COLO829 (cell line): ENCODE results near the gene TIFAB.
A peak's percentile ranks its signal among the peaks of the same experiment; 100 is the strongest.

ENCODE experiments used
- DNase-seq: peaks from one replicate; pipeline ENCODE4 v3.0.0; 2012; ENCODE audit warnings: low spot score

TIFAB gene

DNA sequence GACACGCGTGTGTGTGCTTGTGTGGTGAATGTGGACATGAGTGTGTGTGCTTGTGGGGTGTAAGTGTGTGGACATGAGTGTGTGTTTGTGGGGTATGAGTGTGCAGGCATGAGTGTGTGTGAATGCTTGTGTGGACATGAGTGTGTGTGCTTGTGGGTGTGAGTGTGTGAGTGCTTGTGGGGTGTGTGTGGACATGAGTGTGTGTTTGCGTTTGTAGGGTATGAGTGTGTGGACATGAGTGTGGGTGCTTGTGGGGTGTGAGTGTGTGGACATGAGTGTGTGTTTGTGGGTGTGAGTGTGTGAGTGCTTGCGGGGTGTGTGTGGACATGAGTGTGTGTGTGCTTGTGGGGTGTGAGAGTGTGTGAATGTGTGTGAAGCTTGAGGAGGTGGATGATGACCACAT, 29.8 kb upstream of the TIFAB start:
- no peak for DNase-seq

DNA sequence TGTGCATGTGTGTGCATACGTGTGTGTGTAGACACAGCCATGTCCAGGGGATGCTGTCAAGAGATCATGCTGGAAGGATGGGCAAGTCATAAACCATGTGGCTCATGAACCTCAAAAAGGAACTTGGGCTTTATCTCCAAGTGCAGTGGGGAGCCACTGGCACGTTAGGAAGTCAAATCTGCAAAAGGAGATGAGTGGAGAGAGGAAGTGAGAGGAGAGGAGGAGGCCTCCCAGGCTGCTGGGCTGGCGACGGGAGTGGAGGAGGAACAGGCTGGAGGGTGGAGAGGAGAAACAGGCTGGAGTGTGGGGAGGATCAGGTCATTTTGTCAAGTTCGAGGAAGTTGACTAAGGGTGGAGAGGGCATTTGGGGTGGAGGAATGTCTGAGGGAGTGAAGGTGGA, 29.2 kb upstream of the TIFAB start:
- no peak for DNase-seq

DNA sequence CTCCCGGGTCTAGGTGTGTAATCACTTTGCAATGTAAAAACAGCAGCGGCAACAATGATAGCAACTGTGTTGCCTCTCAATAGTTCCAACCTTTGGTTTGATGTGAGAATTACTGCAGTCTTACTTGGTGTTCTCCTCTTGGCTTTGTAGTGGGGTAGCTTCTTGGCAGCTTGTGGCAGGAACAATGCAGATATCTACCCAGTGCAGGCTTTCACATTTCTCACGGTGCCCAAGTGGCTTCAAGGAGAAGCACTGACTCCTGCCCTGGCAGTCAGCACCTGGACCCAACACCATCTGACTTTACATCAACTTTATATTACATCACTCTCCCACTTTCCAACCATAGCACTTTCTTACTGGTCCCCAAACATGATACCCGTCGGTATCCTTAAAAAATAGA, 28.4 kb upstream of the TIFAB start:
- DNase-seq = no peak

DNA sequence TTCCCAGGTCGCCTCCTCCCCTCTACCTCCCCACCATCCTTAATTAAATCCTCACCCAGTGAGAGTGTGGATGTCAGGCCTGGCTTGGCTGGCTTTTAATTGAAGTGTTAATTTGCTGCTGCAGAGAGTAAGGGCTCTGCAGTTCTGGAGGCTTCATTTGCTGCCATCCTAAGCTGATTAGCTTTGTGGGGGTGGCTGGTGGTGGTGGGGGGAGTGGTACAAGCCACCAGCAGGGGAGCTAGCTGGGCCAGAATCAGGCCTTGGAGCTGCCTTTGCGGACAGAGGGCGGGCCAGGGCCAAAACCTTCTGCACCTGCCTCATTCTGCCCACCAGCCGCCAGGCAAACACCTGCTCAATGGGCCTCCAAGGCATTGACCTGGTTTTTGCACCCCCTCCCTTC, 26.8 kb upstream of the TIFAB start:
- DNase-seq = no peak

DNA sequence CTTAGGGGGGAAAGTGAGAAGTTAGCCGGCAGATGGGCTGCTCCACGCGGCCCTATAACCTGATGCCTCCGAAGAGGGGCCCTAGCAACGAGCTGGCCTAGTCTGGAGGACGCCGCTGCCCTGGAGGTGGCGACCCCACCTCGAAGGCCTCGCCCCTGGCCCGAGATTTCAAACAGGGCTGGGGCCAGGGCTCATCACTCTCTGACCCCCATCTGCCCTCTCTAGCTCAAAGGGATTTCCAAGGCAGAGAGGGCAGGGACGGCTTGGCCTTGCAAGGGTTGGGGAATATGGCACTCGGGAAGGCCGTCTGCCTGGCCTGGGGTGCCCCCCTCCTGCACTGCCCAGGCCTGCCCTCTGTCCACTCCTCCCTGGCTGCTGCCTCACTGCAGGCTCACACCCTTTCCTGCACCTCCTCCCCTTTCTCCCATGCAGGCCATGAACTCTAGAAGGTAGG, 25.5 kb upstream of the TIFAB start:
- DNase-seq = no peak

DNA sequence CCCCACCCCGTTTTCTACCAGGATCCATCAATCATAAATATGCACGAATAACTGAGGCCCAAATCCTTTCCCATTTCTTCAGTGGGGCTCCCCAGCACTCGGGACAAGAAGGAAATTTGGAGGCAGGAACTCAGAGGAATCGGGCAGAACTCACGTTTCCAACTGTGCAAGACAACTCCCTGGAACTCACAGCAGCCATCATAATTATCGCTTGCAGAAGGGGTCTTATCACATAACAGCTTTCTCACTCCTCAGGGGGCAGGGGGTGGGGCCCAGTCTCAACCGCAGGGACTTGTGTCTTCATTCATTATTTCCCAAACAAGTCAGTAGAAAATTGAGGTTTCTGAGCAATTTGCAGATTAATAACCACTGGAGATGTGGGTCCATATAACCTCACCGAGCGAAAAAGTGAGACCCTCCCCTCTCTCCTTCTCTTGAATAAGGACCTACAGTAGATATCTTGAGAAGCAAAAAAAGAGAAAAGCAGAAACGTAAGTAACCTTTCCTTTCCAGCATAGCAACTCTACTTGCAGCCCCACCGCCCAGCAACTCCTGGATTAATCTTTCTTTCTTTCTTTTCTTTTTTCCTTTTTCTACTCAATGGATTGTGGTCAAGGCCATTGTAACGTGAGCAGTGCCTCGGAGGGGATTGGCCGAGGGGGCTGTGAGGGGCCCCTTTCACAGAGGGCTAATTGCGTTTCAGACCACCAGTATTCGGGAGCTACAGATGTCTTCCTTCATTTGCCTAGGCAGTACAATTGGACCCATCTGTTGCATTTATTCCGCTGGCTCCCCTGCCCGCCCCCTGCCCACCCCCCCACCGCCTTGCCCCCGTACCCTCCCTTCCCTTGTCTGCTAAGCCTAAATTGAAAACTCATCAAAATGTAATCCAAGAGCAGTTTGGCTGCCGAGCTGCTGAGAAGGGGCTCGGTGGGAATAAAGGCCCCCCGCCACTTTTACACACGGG, 24.7 kb upstream of the TIFAB start:
- DNase-seq = no peak

DNA sequence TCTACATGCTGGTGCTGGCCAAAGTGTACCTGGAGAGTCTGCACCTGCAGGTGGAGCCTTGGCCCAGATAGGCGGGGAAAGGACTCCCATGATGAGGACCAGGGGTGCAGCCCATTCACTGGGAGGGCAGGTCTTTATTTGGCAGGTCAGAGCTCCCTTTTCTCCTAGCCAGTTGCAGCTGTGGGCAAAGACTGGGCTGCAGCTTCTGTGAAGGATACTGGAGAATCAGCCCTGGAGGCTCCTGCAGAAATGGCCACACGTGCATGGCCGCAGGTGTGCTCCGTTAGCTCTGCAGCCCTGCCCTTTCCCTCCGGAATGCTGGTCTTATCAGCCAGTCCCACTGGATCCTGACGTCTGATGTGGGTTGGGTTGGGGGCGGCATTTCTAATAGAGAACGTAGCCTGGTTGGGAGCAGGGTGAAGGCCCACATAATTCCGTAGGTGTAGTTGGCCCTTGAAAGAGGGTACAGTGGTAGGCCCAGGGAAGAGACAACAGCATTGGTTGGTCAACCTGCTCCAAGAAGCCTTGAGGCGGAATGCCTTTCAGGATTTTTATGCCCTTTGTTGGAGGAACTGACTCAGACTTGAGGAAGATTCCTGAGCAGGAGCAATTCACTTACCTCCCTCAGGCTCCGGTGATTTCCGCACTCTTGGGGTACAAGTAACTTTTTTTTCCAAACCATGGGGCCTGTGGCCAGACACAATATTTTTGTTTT, 22.0 kb upstream of the TIFAB start:
- no peak for DNase-seq

DNA sequence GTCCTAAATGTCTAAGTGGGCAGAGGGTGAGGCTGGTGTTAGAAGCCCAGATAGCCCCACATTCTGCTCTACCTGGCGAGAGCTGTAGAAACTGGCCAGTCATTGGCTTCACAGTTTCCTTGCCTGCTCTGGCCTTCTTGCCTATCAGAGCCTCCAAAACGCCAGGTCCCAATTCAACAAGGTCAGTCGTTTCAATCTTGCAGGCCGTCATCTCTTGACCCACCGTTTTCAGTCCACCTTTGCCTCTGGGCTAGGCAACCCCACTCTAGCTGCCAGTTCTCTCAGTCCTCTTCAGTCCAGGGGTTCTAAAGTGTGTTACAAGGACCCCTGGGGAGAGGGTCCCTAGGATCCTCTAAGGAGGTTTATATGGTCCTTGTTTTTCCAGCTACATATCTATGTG, 20.0 kb upstream of the TIFAB start:
- DNase-seq = no peak

DNA sequence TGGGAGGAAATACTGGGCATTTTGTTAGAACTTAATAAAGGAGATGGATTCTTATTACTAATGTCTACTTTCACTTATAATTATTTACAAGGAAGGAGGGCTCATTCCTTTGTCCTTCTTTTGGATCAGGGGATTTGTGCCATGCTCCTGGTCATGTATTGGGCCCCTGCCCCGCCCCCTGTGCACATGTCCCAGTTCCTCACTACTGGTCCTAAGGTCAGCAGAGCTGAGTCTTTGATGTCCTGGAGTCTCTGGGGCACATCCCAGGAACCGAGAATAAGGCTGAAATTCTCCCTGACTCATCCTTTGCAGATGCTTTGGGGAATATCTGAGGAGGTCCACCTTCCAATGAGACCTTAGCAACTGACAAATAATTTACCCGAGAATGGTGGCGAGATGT, 19.6 kb upstream of the TIFAB start:
- no peak for DNase-seq

DNA sequence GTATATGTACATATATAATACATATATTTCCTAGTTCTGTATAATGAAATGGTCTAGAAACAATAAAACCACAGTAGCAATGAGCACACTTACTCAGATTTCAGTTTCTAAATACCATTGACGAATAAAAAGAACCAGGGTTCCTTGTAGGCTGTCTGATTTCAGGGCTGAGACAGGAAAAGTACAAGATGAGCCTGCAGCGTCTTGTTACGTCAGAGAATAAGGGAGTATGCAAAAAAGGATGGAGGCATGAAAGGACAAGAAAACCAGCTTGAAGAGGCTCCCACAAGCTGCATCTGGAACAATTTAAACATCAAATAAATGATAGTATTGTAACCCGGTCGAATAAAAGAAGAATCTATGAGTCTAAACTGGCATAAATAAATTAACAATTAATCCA, 17.8 kb upstream of the TIFAB start:
- DNase-seq = no peak

DNA sequence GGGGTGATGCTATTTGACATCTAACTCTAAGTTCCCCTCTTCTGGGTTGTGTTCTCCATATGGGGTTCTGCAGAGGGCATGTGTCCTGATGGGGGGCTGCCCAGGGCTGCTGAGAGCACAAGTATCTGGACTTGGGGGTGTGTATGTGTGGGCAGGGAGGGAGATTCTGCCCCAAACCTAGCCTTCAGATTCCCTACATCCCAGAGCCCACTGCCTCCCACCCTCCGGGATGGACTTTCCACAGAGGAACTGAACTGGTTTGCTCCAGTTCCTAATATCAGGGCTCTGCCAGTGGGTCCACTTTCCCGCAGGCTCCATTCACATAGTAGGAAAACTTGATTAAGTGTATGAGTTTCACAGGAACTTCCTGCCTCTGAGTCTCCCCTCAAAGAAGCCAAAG, 16.4 kb upstream of the TIFAB start:
- DNase-seq = no peak

DNA sequence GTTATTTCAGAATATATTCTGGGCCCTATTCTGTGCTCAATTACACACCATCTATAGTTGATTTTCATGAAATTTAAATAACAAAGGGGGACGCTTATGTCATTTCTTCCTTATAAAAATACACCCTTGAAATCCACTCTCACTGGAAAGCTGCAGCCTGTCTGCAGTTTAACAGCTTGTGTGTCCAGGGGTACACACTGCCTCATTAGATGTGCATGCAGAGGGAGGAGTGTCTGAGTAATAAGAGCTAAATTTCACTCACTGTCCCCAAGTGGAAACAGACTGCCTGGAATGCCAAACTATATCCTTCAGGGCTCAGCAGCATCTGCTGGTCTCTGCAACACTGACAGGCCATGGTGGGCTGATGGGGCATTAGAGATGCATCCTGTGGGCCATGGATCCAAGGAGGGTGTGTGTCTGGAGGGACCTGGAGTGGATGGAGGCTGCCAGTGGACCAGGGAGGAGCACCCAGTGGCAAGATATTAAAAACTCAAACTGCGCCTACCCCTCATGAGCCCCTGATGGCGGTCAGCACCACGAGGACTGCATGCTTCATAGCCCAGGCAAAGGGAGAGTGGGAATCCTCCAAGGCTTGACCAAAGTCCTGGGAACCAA, 15.8 kb upstream of the TIFAB start:
- DNase-seq = no peak

DNA sequence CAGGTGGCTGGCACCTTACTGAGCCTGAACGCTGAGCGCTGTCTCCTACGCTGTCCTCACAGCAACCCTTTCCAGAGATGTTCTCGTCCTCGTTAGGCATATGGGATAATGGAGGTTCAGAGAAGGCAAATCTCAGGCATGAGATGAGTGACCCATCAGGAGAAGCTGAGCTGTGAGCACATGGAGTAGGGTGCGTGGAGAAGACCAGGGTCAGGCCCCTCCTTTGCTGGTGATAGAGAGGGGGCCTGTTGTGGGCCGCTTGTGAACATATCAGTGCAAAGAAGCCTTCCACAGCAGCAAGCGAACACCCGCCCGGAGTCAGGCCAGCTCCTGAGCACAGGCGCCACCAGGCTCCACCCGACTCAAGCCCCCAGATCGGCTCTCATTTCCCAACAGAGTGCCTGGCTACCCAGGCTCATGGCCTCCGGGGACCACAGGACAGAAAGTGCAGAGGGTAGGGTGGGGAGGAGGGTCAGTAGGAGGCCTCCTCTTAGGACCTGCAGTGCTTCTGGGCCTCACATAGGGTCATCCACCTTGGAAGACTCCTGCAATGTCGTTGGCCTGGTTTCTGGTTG, 15.0 kb upstream of the TIFAB start:
- DNase-seq = no peak

DNA sequence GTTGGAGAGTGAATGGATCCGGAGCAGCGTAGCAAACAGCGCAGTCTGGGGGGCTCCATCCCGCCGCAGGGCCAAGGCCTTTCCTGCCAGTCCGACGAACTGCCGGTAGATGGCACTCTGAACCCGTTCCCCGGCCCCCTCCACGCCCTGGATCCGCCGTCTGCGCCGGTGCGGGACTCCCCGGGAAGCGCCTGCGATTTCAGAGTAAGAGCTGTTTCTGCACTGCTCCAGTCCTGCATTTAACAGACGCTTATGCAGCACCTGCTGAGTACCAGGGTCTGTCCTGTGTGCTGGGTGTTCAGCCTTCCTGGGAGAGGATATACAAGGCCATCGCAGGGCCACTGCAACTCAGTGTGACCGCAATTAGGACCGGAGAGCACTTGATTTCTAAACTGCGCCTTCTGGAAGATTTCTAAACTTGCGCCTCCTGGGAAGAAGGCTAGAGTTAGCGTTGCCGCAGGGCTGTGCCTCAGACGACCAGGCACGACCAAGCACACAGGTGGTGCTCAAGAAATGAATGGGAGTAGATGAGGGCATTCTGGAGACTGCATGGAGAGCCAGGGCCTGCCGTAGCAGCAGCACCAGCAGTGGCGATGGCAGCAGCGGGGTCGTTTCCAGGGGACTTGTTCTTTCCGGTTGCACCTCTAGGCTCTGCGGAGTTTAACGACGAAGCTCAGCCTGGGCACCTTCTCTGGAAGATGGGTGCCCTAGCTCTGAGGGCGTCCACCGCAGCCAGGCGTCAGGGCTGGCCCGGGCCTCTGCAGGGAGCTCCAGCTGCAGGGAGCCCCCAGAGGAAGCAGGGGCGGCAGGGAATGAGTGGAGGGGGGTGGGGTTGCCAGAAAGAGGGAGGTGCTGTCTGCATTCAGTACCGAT, 14.3 kb upstream of the TIFAB start:
- DNase-seq = peak; percentile 54

DNA sequence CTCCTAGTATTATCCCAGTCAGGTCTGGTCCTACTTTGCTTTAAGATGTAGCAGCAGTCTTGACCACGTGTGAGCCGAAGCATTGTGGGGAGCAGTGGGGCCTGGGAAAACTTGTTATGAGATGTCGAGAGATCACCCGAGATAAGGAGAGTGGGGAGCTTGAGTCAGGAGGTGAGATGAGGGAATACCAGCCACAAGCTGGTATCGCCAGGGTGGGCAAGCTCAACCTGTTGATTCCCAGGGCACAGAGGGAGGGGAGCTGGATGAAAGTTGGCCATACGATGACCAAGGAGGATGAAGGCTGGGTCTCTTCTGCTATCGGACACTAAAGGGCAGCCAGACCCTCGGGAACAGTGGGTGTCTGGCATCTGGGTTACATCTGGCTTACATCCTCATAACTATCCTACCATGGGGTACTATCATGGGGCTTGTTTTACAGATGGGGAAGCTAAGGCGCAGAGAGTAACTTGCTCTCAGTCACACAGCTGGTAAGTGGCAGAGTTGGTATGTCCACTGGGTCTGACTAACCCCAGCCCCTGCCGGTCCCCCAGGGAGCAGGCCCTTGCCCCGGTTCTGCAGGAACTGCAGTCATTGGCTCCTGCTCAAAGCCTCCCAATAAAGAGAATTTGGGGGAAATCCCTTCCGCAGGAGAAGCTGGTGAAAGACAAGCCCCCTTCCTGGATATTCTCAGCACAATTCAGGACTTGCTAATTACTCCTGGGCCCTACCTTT, 13.4 kb upstream of the TIFAB start:
- DNase-seq = no peak

DNA sequence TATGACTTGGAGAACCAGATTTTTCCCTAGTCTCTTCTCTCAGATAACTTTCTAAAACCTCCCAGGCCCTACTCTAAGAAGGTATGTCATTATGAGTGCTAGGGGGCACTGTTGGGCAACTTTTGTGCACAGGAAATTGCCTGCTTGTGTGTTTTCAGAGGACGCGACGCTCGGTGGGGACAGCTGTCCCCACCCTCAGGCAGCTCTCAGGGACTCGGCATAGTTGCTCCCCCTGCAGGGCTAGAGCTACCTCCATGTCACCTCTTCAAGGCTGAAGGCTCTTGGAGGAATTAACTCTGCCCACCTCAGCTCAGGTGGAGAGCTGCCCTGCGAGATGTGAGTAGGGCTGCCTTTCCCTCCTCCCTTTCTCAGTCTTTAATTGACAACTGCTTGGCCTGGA, 10.2 kb upstream of the TIFAB start:
- peak; percentile 60 for DNase-seq

DNA sequence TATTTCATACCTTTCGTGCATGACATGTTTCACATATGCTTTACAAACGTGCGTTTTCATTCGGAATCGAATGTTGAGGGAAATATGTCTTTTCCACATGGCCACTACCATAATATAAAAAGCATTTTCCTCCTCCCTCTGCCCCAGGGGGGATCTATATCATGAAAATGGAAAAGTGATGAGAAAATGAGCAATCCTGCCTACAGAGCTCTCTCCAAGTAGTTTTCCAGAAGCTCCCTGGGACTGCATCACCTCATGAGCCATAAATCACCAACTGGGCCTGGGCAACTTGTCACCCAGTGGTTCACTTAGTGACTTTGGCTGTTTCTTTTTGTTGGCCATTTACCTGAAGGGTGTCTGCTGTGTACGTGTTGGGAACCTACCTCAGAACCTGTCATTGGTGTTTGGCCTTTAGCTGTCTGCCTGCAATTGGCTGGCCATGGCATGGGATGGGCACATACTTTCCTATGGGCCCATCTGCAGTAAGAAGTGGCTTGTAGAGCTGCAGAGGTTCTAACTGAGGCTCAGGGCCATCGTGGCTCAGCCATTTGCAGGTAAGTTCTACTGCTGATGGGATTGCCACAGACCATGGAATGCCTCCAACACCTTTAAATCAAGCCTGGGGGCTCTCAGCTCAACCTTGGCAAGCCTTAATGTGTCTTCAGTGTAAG, 9.5 kb upstream of the TIFAB start:
- DNase-seq = no peak

DNA sequence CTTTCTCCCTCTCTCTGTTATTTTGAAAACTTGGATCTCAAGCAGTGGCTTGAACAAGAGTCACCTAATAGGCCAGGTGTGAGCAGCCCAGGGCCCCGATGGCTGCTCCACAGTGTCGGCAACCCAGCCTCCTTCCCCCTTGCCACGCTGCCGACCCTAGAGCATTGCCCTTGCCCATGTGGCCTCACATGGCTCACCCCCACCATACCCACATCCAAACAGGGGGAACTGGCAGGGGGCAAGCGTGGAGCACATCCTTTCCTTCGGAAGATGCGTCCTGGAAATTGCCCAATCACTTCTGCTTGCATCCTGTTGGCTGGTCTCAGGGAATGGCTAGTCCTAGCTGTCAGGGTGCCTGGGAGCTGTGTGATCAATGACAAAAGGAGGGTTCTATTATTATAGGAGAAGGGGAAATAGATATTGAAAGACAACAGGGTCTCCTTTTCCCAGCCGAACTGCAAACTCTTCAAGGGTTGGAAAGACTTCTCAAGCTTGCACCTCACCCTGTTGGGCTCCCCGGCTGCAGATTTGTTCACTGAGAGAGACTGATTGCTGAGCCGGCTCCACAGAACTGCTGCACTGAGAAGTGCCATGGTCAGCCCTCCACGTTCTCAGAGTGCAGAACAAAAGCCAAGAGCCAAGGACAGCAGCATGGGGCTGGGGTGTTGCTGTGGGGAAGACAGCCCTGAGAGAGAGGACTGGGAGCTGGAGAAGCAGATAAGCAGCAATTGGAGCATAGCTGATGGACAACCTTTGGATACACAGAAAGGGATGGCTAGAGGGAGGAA, 8.3 kb upstream of the TIFAB start:
- no peak for DNase-seq

DNA sequence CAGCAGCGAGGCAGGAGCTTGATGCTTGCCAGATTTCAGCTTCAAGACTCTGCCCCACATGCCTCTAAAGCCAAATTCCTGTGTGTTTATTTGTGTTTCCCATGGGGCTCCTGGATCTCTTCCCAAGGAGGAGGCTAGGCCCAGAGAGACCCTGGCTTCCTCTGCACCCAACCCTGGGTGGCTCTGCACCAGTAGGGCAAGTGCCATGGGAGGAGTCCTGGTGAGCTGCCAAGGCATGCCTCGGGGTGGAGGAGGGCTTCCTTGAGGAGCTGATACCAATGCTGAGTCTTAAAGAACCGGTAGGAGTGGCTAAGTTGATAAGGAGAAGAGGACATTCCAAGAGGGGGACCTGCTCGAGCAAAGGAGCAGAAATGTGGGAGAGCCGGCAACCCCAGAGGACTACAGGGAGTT, 6.8 kb upstream of the TIFAB start:
- DNase-seq = no peak
